Liver (tissue), 9 donors: ENCODE measurements around the gene ANKMY1. TPM values are rescaled to one million over a fixed set of nuclear protein-coding genes. Genes with fewer than 3 reads are reported as not detected.

Source experiments
- DNase-seq: peaks from one replicate; pipeline ENCODE4 v3.0.0-alpha.2; 2017; ENCODE audit warnings: low spot score
- H3K27ac ChIP-seq, 2 donors: one replicate each; pipeline ENCODE4 v1.7.0; 2013; ENCODE audit warnings: inconsistent platforms in 2 of 2, low read length in 2 of 2, control low read depth in 1 of 2, low read depth in 1 of 2, mild to moderate bottlenecking in 1 of 2
- H3K27me3 ChIP-seq, 4 donors: one replicate each; pipeline versions ENCODE4 v1.6.1 to v1.7.0; 2013; ENCODE audit warnings: low read length in 3 of 4, inconsistent platforms in 1 of 4, mild to moderate bottlenecking in 1 of 4, moderate library complexity in 1 of 4; ENCODE audit not compliant: control insufficient read depth in 4 of 4, insufficient read depth in 4 of 4
- H3K36me3 ChIP-seq, 4 donors: one replicate each; pipeline versions ENCODE4 v1.6.1 to v1.7.0; 2013; ENCODE audit warnings: low read length in 3 of 4, mild to moderate bottlenecking in 3 of 4, low read depth in 1 of 4, moderate library complexity in 1 of 4; ENCODE audit not compliant: control insufficient read depth in 4 of 4, insufficient read depth in 3 of 4
- H3K4me1 ChIP-seq, 4 donors: one replicate each; pipeline versions ENCODE4 v1.6.1 to v1.7.0; 2013; ENCODE audit warnings: low read length in 3 of 4, mild to moderate bottlenecking in 3 of 4, moderate library complexity in 1 of 4; ENCODE audit not compliant: control insufficient read depth in 4 of 4, insufficient read depth in 4 of 4
- H3K4me3 ChIP-seq, 3 donors: one replicate each; pipeline versions ENCODE4 v1.6.1 to v1.7.0; 2013; ENCODE audit warnings: low read length in 3 of 3, control low read depth in 1 of 3, low read depth in 1 of 3, mild to moderate bottlenecking in 1 of 3
- H3K9ac ChIP-seq, 2 donors: one replicate each; pipeline ENCODE4 v1.7.0; 2013; ENCODE audit warnings: low read length in 2 of 2, mild to moderate bottlenecking in 2 of 2, moderate library complexity in 2 of 2, control low read depth in 1 of 2, low read depth in 1 of 2
- H3K9me3 ChIP-seq, 4 donors: one replicate each; pipeline versions ENCODE4 v1.6.1 to v1.7.0; 2013; ENCODE audit warnings: low read length in 3 of 4; ENCODE audit not compliant: control insufficient read depth in 4 of 4
- EGR1 ChIP-seq, 2 donors: IDR thresholded peaks; 2 replicates each; pipeline ENCODE4 v1.6.1; 2016 to 2018; ENCODE audit warnings: antibody characterized with exemption in 2 of 2, low read depth in 2 of 2
- FOXA1 ChIP-seq: IDR thresholded peaks from 2 replicates; pipeline ENCODE4 v1.6.1; 2016; ENCODE audit warnings: antibody characterized with exemption
- FOXA2 ChIP-seq: IDR thresholded peaks from 2 replicates; pipeline ENCODE4 v1.6.1; 2016; ENCODE audit warnings: antibody characterized with exemption
- GABPA ChIP-seq, 2 donors: IDR thresholded peaks in 1 of 2; conservative IDR thresholded peaks in 1 of 2; 2 replicates each; pipeline ENCODE4 v1.6.1; 2016; ENCODE audit warnings: antibody characterized with exemption in 2 of 2, mild to moderate bottlenecking in 1 of 2, moderate library complexity in 1 of 2
- HNF4A ChIP-seq, 2 donors: conservative IDR thresholded peaks; 2 replicates each; pipeline ENCODE4 v1.6.1; 2016; ENCODE audit warnings: antibody characterized with exemption in 2 of 2, mild to moderate bottlenecking in 2 of 2
- HNF4G ChIP-seq: IDR thresholded peaks from 2 replicates; pipeline ENCODE4 v1.6.1; 2016; ENCODE audit warnings: antibody characterized with exemption
- JUND ChIP-seq, 2 donors: IDR thresholded peaks; 2 replicates each; pipeline ENCODE4 v1.6.1; 2016; ENCODE audit warnings: antibody characterized with exemption in 2 of 2
- NR2F2 ChIP-seq: IDR thresholded peaks from 2 replicates; pipeline ENCODE4 v1.6.1; 2016; ENCODE audit warnings: antibody characterized with exemption
- RAD21 ChIP-seq, 2 donors: IDR thresholded peaks; 2 replicates each; pipeline ENCODE4 v1.6.1; 2016; ENCODE audit warnings: antibody characterized with exemption in 2 of 2, mild to moderate bottlenecking in 2 of 2
- RXRA ChIP-seq, 2 donors: IDR thresholded peaks; 2 replicates each; pipeline ENCODE4 v1.6.1; 2017 to 2018; ENCODE audit warnings: antibody characterized with exemption in 2 of 2, mild to moderate bottlenecking in 1 of 2
- SP1 ChIP-seq: IDR thresholded peaks from 2 replicates; pipeline ENCODE4 v1.6.1; 2018; ENCODE audit warnings: antibody characterized with exemption, mild to moderate bottlenecking
- TAF1 ChIP-seq: conservative IDR thresholded peaks from 2 replicates; pipeline ENCODE4 v1.6.1; 2016; ENCODE audit warnings: antibody characterized with exemption, mild to moderate bottlenecking
- YY1 ChIP-seq: IDR thresholded peaks from 2 replicates; pipeline ENCODE4 v1.6.1; 2016; ENCODE audit warnings: antibody characterized with exemption, mild to moderate bottlenecking
- WGBS: extraction: QIAGEN DNeasy Blood & Tissue Kit; methylation state at CpG from one replicate; pipeline ENCODE4 v1.1.7; 2013; 5-methylcytosine and 5-hydroxymethylcytosine counted together
- polyA plus RNA-seq, 2 donors: library from polyadenylated mRNA; stranded (reverse) in 1 of 2; unstranded in 1 of 2; fragments of 200-250 nt in 1 of 2; fragments of >200 nt in 1 of 2; fragmentation: Nextera tagmentation in 1 of 2; extraction: Ambion mirVana in 1 of 2; gene quantifications; one replicate each; pipeline versions ENCODE4 v1.2.1 to v1.2.3, GENCODE V29; 2013 to 2015
- total RNA-seq, 2 donors: library from RNA; depleted of rRNA; stranded (reverse); fragments of >200 nt; gene quantifications; one replicate each; pipeline ENCODE4 v1.2.3, GENCODE V29; 2014
- TF ChIP-seq, protein P1 (sequence below): IDR thresholded peaks from 2 replicates; pipeline ENCODE4 v1.6.1; 2016; ENCODE audit warnings: antibody characterized with exemption
- TF ChIP-seq, protein P2 (sequence below): IDR thresholded peaks from 2 replicates; pipeline ENCODE4 v1.6.1; 2016; ENCODE audit warnings: antibody characterized with exemption, mild to moderate bottlenecking
- TF ChIP-seq, protein P3 (sequence below): IDR thresholded peaks from 2 replicates; pipeline ENCODE4 v1.6.1; 2016; ENCODE audit warnings: antibody characterized with exemption
- TF ChIP-seq, protein P4 (sequence below): fragments of 150-350 bp; IDR thresholded peaks from 2 replicates; pipeline ENCODE4 v1.5.1; 2017; ENCODE audit warnings: improper control_type of control experiment, low read depth, low read length; ENCODE audit not compliant: missing input control
- TF ChIP-seq, protein P5 (sequence below): IDR thresholded peaks from 2 replicates; pipeline ENCODE4 v1.6.1; 2016; ENCODE audit warnings: antibody characterized with exemption
- donor health status: healthy.
- donor health status: healthy.
- donor health status: healthy.
- donor health status: healthy.
- donor health status: healthy.

Gene ANKMY1
- total and polyA plus RNA-seq, 4 donors = 2.5 to 12.8 (median 4.2) TPM

DNA sequence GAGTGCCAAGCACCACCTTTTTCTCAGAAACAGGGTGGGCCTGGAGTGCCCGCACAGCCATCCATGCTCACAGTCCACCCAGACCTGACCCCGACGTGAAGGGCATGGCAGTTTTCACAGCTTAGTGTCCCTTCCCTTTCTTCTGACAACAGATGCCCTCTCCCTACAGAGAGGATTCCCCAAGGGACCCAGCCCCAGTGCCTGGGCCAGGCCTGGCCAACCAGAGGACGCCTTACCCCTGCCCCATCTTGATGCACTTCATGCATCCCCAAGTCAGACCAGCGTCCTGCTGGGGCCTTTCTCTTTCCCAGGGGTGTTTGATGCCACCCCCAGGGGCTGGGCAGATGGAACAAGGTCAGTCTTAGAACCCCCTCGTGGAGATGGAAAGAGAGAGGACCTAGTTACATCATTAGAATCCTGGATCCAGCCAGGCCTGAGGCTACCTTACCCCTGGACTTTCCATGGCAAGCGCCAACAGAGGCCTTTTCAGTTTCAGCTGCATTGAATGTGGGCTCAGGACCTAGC lies 3.8 kb downstream of the ANKMY1 start:
- 93% methylated on average over 7 of the region's 7 CpGs for WGBS
- Histone ChIP-seq H3K4me1 (peaks cover 7 to 18% (median 8%) of the 10 kb centered on the region in 4 donors), H3K27ac (no peak overlapping the region), H3K4me3 (no peak overlapping the region), H3K36me3 (peaks cover 0 to 5% (median 3%) of the 10 kb centered on the region in 4 donors), H3K9ac (no peak overlapping the region), H3K27me3 (no peaks in the 10 kb centered on the region), H3K9me3 (no peaks in the 10 kb centered on the region)
- DNase-seq = no peak
- TF ChIP-seq FOXA2 = no peak
- TF ChIP-seq GABPA (IDR thresholded peaks at IDR 0.05 in 1 of 2, conservative IDR thresholded peaks at IDR 0.05 in 1 of 2) = no peak
- no peak for TF ChIP-seq JUND (IDR thresholded peaks at IDR 0.05)
- no peak for TF ChIP-seq NR2F2
- TF ChIP-seq, protein P1, sequence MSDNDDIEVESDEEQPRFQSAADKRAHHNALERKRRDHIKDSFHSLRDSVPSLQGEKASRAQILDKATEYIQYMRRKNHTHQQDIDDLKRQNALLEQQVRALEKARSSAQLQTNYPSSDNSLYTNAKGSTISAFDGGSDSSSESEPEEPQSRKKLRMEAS = no peak
- TF ChIP-seq, protein P2, sequence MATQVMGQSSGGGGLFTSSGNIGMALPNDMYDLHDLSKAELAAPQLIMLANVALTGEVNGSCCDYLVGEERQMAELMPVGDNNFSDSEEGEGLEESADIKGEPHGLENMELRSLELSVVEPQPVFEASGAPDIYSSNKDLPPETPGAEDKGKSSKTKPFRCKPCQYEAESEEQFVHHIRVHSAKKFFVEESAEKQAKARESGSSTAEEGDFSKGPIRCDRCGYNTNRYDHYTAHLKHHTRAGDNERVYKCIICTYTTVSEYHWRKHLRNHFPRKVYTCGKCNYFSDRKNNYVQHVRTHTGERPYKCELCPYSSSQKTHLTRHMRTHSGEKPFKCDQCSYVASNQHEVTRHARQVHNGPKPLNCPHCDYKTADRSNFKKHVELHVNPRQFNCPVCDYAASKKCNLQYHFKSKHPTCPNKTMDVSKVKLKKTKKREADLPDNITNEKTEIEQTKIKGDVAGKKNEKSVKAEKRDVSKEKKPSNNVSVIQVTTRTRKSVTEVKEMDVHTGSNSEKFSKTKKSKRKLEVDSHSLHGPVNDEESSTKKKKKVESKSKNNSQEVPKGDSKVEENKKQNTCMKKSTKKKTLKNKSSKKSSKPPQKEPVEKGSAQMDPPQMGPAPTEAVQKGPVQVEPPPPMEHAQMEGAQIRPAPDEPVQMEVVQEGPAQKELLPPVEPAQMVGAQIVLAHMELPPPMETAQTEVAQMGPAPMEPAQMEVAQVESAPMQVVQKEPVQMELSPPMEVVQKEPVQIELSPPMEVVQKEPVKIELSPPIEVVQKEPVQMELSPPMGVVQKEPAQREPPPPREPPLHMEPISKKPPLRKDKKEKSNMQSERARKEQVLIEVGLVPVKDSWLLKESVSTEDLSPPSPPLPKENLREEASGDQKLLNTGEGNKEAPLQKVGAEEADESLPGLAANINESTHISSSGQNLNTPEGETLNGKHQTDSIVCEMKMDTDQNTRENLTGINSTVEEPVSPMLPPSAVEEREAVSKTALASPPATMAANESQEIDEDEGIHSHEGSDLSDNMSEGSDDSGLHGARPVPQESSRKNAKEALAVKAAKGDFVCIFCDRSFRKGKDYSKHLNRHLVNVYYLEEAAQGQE = no peak
- no peak for TF ChIP-seq SP1
- no peak for TF ChIP-seq HNF4G
- no peak for TF ChIP-seq EGR1 (IDR thresholded peaks at IDR 0.05; ENCODE audit: low read depth in 2 of 2)
- TF ChIP-seq HNF4A (conservative IDR thresholded peaks at IDR 0.05) = no peak

DNA sequence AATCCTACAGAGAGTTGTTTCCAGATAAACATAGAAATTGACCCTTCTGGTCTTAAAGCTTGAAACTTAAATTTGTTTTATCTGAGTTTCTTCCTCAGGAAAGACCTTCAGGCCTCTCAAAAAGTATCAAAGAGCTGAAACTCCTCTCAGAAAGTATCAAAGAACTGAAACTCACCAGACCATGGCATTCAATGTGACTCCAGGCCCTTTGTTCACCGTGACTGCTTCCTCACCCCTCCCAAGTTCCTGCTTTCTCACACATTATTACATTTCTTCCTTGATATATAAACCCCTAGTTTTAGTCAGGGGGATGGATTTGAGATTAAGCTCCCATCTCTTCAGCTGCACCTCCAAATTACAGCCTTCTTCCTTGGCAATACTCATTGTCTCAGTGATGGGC lies 6.0 kb downstream of the ANKMY1 start:
- Histone ChIP-seq H3K27me3 (no peaks in the 10 kb centered on the region), H3K9ac (no peak overlapping the region), H3K4me3 (no peak overlapping the region), H3K36me3 (peaks cover 0 to 5% (median 3%) of the 10 kb centered on the region in 4 donors), H3K4me1 (no peaks in the 10 kb centered on the region), H3K27ac (no peak overlapping the region), H3K9me3 (no peaks in the 10 kb centered on the region)
- TF ChIP-seq, protein P3, sequence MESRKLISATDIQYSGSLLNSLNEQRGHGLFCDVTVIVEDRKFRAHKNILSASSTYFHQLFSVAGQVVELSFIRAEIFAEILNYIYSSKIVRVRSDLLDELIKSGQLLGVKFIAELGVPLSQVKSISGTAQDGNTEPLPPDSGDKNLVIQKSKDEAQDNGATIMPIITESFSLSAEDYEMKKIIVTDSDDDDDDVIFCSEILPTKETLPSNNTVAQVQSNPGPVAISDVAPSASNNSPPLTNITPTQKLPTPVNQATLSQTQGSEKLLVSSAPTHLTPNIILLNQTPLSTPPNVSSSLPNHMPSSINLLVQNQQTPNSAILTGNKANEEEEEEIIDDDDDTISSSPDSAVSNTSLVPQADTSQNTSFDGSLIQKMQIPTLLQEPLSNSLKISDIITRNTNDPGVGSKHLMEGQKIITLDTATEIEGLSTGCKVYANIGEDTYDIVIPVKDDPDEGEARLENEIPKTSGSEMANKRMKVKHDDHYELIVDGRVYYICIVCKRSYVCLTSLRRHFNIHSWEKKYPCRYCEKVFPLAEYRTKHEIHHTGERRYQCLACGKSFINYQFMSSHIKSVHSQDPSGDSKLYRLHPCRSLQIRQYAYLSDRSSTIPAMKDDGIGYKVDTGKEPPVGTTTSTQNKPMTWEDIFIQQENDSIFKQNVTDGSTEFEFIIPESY = no peak
- no peak for TF ChIP-seq FOXA2
- no peak for TF ChIP-seq EGR1 (IDR thresholded peaks at IDR 0.05; ENCODE audit: low read depth in 2 of 2)
- TF ChIP-seq HNF4A (conservative IDR thresholded peaks at IDR 0.05) = no peak
- no peak for TF ChIP-seq JUND (IDR thresholded peaks at IDR 0.05)
- TF ChIP-seq SP1 = no peak
- no peak for TF ChIP-seq YY1
- TF ChIP-seq, protein P4, sequence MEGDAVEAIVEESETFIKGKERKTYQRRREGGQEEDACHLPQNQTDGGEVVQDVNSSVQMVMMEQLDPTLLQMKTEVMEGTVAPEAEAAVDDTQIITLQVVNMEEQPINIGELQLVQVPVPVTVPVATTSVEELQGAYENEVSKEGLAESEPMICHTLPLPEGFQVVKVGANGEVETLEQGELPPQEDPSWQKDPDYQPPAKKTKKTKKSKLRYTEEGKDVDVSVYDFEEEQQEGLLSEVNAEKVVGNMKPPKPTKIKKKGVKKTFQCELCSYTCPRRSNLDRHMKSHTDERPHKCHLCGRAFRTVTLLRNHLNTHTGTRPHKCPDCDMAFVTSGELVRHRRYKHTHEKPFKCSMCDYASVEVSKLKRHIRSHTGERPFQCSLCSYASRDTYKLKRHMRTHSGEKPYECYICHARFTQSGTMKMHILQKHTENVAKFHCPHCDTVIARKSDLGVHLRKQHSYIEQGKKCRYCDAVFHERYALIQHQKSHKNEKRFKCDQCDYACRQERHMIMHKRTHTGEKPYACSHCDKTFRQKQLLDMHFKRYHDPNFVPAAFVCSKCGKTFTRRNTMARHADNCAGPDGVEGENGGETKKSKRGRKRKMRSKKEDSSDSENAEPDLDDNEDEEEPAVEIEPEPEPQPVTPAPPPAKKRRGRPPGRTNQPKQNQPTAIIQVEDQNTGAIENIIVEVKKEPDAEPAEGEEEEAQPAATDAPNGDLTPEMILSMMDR = no peak
- no peak for TF ChIP-seq TAF1
- no peak for TF ChIP-seq HNF4G
- TF ChIP-seq FOXA1 = no peak
- TF ChIP-seq, protein P2 = no peak
- TF ChIP-seq, protein P5, sequence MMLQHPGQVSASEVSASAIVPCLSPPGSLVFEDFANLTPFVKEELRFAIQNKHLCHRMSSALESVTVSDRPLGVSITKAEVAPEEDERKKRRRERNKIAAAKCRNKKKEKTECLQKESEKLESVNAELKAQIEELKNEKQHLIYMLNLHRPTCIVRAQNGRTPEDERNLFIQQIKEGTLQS = no peak
- TF ChIP-seq, protein P1 = no peak
- no peak for TF ChIP-seq NR2F2
- no peak for TF ChIP-seq RXRA (IDR thresholded peaks at IDR 0.05)
- TF ChIP-seq RAD21 (IDR thresholded peaks at IDR 0.05) = no peak
- TF ChIP-seq GABPA (IDR thresholded peaks at IDR 0.05 in 1 of 2, conservative IDR thresholded peaks at IDR 0.05 in 1 of 2) = no peak
- no peak for DNase-seq
- 29% methylated on average over 1 of the region's 1 CpG for WGBS
